Measurements from ENCODE around the gene HPCAL1. TPM values are rescaled to one million over a fixed set of nuclear protein-coding genes. Genes with fewer than 3 reads are reported as not detected.

The HPCAL1 gene
- total RNA-seq, 1 donor from 2014 or later = 12.3 TPM

DNA sequence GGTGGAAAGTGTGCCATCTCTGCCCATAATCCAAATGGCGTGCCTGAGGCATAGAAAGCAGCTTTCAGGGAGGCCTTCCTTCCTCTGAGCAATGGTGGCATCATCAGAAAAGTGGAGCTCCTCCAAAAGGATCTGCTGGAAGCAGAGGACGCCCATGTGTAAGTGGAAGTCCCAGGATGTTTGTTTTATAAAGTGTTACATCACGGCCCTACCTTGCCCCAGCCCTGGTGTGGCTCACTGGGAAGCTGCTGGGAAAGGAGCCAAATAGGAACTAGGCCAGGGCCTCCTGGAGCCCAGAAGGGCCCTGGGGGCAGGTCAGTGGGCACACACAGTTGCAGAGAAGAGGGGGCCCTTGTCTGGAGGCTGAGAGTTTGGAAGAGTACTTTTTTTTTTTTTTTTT lies 149.6 kb downstream of the HPCAL1 start:
- H3K9ac ChIP-seq (ENCODE audit: low read length) = no peak overlapping the region
- no peaks in the 10 kb centered on the region for H3K9me3 ChIP-seq (ENCODE audit: insufficient read depth, low read depth, low read length)
- peaks cover 4% of the 10 kb centered on the region for H4K20me1 ChIP-seq (ENCODE audit: insufficient read depth, low read length)
- no peaks in the 10 kb centered on the region for H3K27me3 ChIP-seq (ENCODE audit: insufficient read depth, low read length)
- peaks cover 12% of the 10 kb centered on the region for H3K4me1 ChIP-seq (ENCODE audit: insufficient read depth, low read length)
- H3K27ac ChIP-seq (ENCODE audit: low read depth, low read length) = no peak overlapping the region
- peaks cover 2% of the 10 kb centered on the region for H3K36me3 Mint-ChIP-seq (ENCODE audit: low read depth, unreplicated experiment)
- H3K36me3 ChIP-seq (ENCODE audit: insufficient read depth, low read length) = no peaks in the 10 kb centered on the region
- peaks cover 9% of the 10 kb centered on the region for H3K79me2 ChIP-seq (ENCODE audit: insufficient read depth, low read length)
- H3K9me3 Mint-ChIP-seq (ENCODE audit: unreplicated experiment) = no peaks in the 10 kb centered on the region
- peak; percentile 73 for DNase-seq (ENCODE audit: low read depth)
- no peak overlapping the region for H3K4me3 ChIP-seq (ENCODE audit: insufficient read depth, low read depth, low read length)
- H3K27ac Mint-ChIP-seq (ENCODE audit: unreplicated experiment) = no peak overlapping the region
- peak overlapping the region; percentile 13 for H3K4me2 ChIP-seq (ENCODE audit: low read length)
- no peak for FAIRE-seq
- TF ChIP-seq CTCF (IDR thresholded peaks at IDR 0.05; ENCODE audit: insufficient read depth, low read depth, low read length) = no peak
- TF ChIP-seq EZH2 (IDR thresholded peaks at IDR 0.05; ENCODE audit: insufficient read depth, low read length) = no peak
- H3K4me3 Mint-ChIP-seq (ENCODE audit: unreplicated experiment) = no peak overlapping the region
- H3K27me3 Mint-ChIP-seq (ENCODE audit: low read depth, unreplicated experiment) = peaks cover 42% of the 10 kb centered on the region
- H3K4me1 Mint-ChIP-seq (ENCODE audit: low read depth, unreplicated experiment) = no peaks in the 10 kb centered on the region
- H2AFZ ChIP-seq (ENCODE audit: low read depth, low read length) = no peak overlapping the region

DNA sequence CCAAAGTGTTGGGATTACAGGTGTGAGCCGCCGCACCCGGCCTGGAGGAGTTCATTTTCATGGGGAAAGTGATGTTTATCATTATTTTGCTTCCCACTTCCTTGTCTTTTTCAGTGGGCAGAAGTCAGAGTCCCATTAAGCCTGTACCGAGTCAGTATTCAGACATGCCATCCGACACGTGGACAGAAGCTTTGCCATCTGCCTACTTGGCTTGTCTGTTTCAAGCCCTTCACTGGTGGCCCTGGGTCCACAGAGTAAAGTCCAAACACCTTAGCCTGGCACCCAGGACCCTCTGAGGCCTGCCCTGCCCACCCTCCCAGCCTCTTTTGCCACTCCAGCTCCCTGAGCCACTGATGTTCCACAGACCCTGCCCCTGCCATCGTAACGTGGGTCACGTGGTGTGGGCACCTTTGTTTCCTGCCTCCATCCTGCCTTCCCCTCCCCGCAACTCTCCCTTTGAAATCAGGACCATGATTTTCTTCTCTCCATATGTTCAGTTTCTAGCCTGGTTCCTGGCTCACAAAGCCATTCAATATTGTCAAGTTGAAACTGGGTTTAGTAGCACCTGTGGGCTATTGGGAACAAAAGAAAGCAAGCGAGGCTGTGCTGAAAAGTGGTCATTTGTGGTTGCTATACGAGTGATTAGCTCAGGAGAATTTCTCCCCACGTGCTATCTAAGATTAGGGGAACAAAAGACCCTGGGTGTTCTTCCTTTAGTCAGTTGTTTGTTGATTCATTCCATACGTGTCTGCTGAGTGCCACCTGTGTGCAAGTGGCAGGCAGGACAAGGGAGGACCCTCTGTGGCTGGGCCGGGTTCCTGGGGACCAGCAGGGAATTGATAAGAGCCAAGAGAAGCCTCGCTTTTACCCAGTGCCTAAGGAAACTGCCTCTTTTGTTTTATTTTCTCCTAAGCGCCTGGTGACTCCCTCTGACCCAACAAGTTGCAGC lies 150.5 kb downstream of the HPCAL1 start:
- Histone ChIP-seq H3K9ac (ENCODE audit: low read length) (no peak overlapping the region), H3K36me3 (ENCODE audit: insufficient read depth, low read length) (no peaks in the 10 kb centered on the region), H3K4me3 (ENCODE audit: insufficient read depth, low read depth, low read length) (no peak overlapping the region), H3K4me1 (ENCODE audit: insufficient read depth, low read length) (peaks cover 12% of the 10 kb centered on the region), H3K9me3 (ENCODE audit: insufficient read depth, low read depth, low read length) (no peaks in the 10 kb centered on the region), H3K4me2 (ENCODE audit: low read length) (no peak overlapping the region), H3K27ac (ENCODE audit: low read depth, low read length) (no peak overlapping the region), H3K79me2 (ENCODE audit: insufficient read depth, low read length) (peaks cover 3% of the 10 kb centered on the region), H3K27me3 (ENCODE audit: insufficient read depth, low read length) (no peaks in the 10 kb centered on the region), H2AFZ (ENCODE audit: low read depth, low read length) (no peak overlapping the region), H4K20me1 (ENCODE audit: insufficient read depth, low read length) (no peaks in the 10 kb centered on the region)
- Mint-ChIP-seq H3K4me3 (ENCODE audit: unreplicated experiment) (no peak overlapping the region), H3K9me3 (ENCODE audit: unreplicated experiment) (no peaks in the 10 kb centered on the region), H3K4me1 (ENCODE audit: low read depth, unreplicated experiment) (no peaks in the 10 kb centered on the region), H3K27me3 (ENCODE audit: low read depth, unreplicated experiment) (peaks cover 46% of the 10 kb centered on the region), H3K27ac (ENCODE audit: unreplicated experiment) (peak overlapping the region; percentile 8), H3K36me3 (ENCODE audit: low read depth, unreplicated experiment) (peaks cover 2% of the 10 kb centered on the region)
- FAIRE-seq (no peak), DNase-seq (ENCODE audit: low read depth) (no peak)
- TF ChIP-seq CTCF (IDR thresholded peaks at IDR 0.05; ENCODE audit: insufficient read depth, low read depth, low read length) = no peak

GRCh38 chr2:10453905-10454298 lies 151.2 kb downstream of the HPCAL1 start:
- Histone ChIP-seq H3K36me3 (ENCODE audit: insufficient read depth, low read length) (no peaks in the 10 kb centered on the region), H3K27me3 (ENCODE audit: insufficient read depth, low read length) (no peaks in the 10 kb centered on the region), H3K9ac (ENCODE audit: low read length) (no peak overlapping the region), H2AFZ (ENCODE audit: low read depth, low read length) (no peak overlapping the region), H3K27ac (ENCODE audit: low read depth, low read length) (no peak overlapping the region), H3K79me2 (ENCODE audit: insufficient read depth, low read length) (peaks cover under 1% of the 10 kb centered on the region), H3K4me2 (ENCODE audit: low read length) (no peak overlapping the region), H4K20me1 (ENCODE audit: insufficient read depth, low read length) (no peaks in the 10 kb centered on the region), H3K4me3 (ENCODE audit: insufficient read depth, low read depth, low read length) (no peak overlapping the region), H3K4me1 (ENCODE audit: insufficient read depth, low read length) (peaks cover 8% of the 10 kb centered on the region), H3K9me3 (ENCODE audit: insufficient read depth, low read depth, low read length) (no peaks in the 10 kb centered on the region)
- Mint-ChIP-seq H3K36me3 (ENCODE audit: low read depth, unreplicated experiment) (peaks cover 2% of the 10 kb centered on the region), H3K4me3 (ENCODE audit: unreplicated experiment) (no peak overlapping the region), H3K27ac (ENCODE audit: unreplicated experiment) (no peak overlapping the region), H3K4me1 (ENCODE audit: low read depth, unreplicated experiment) (no peaks in the 10 kb centered on the region), H3K9me3 (ENCODE audit: unreplicated experiment) (no peaks in the 10 kb centered on the region), H3K27me3 (ENCODE audit: low read depth, unreplicated experiment) (peaks cover 49% of the 10 kb centered on the region)
- DNase-seq (ENCODE audit: low read depth) (no peak), FAIRE-seq (no peak)
- TF ChIP-seq EZH2 (IDR thresholded peaks at IDR 0.05; ENCODE audit: insufficient read depth, low read length) (no peak), CTCF (IDR thresholded peaks at IDR 0.05; ENCODE audit: insufficient read depth, low read depth, low read length) (no peak)
